Measurements from ENCODE around the gene TTLL11. TPM values are rescaled to one million over a fixed set of nuclear protein-coding genes. Genes with fewer than 3 reads are reported as not detected.

The TTLL11 gene
- total RNA-seq, 2 donors from 2014 or later = 6.2 to 7.7 TPM

DNA sequence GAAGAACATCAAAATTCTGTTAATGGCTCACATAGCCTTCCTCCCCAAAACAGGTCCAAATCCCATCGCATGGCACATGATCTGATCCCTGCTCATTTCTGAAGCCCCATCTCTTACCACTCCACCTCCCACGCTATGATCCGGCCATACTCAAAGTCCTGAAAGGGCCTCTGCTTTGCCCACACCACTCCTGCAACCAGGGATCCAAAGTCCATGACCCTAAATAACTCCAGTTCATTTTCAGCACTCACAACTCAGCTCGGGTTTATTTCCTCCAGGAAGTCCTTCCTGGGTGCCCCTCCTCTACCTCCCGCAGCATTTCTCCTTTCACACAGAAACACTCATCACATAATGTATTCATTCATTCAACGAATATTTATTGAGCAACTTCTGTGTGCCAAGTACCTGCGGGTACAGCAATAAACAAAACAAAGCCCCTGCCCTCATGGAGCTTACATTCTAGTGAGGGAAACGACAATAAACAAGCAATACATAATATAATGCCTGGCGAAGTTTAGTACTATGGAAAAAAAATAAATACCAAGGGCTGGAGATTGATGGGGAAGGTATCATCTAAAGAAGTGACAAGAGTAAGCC, 2.7 kb downstream of the TTLL11 start:
- Mint-ChIP-seq H3K4me3 (peak overlapping the region; percentile 14), H3K4me1 (ENCODE audit: low read depth in 2 of 2) (peaks cover 36 to 40% of the 10 kb centered on the region in 2 donors)

DNA sequence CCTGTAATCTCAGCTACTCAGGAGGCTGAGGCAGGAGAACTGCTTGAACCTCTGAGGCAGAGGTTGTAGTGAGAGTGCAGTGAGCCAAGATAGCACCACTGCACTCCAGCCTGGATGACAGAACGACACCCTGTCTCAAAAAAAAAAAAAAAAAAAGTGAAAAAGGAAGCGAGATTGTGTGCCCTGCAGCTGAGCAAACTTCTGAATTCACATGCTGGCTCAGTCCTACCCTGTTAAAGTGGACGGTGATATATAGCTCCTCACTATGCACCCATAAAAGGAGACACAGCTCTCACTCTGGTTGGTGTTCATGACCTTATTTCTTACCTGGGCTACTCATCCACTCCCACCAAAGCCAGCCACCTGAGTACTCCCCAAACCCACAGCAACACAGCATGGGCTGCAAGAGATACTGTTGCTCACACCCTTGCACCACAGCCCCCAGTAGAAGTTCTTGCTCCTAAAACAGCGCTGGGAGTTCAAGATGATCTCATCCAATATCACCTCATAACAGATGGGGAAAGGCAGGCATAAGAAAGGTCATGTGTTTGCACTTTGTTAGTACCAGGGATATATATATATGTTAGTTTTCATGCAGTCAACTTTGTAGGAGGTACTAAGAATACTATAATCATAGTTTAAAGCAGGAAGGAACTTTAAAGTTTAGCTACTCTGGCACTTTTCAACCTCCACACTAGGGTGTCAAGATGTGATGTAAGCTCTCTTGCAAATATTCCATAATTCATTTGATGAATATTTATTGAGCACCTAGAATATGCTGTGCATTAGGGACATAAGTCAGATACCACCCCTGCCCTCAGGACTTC, 4.0 kb downstream of the TTLL11 start:
- H3K9me3 Mint-ChIP-seq = no peaks in the 10 kb centered on the region

More for the DNA sequence above, 2.7 kb downstream of the TTLL11 start:
- no peak overlapping the region for H3K27ac Mint-ChIP-seq
- H3K27me3 Mint-ChIP-seq = peaks cover 0 to 5% of the 10 kb centered on the region in 2 donors
- H3K9me3 Mint-ChIP-seq = no peaks in the 10 kb centered on the region
- ATAC-seq = no peak
- DNase-seq (ENCODE audit: low spot score) = no peak
- H3K36me3 Mint-ChIP-seq = peaks cover 5% of the 10 kb centered on the region

DNA sequence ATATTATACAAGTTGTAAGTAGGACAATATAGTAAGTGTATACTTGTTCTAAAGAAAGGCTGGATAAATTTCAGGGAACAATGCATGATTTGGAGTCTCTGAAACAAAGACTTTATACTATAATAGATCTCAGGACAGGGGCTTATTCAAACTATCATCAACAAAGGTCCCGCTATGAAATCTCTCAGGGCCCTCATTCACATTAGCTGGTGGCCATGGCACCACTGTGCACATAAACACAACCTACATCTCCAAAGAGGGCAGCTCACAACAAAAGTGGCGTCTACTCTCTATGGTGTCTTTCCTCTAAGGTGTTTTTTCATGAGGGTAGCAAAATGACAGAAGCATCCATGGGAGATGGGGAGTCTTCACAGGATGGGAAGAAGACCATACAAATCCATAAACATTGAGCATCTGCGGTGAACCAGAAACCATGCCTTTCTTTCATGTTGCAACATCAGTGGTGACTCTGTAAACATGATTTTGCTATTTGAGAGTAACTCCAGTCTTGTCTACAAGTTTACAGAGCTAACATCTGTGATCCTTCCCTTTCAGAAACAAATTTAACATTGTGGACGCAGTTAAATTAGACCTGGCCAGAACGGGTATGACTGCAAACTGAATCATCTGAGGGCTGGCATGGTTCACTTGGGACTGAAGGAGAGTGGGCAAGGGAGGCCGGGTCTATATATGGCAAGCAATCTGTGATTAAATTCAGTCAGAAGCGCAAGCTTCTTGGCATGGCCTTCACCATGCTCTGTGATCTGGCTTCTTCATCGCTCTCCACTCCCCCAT, 5.5 kb downstream of the TTLL11 start:
- Mint-ChIP-seq H3K27ac (no peak overlapping the region), H3K4me1 (ENCODE audit: low read depth in 2 of 2) (peaks cover 25 to 38% of the 10 kb centered on the region in 2 donors), H3K27me3 (no peaks in the 10 kb centered on the region), H3K9me3 (no peaks in the 10 kb centered on the region), H3K4me3 (no peak overlapping the region), H3K36me3 (peaks cover 5% of the 10 kb centered on the region)
- DNase-seq (ENCODE audit: low spot score) (no peak), ATAC-seq (no peak)

More for the DNA sequence above, 4.0 kb downstream of the TTLL11 start:
- Mint-ChIP-seq H3K4me3 (no peak overlapping the region), H3K4me1 (ENCODE audit: low read depth in 2 of 2) (peaks cover 24 to 31% of the 10 kb centered on the region in 2 donors), H3K27ac (no peak overlapping the region), H3K36me3 (peaks cover 5% of the 10 kb centered on the region), H3K27me3 (peaks cover 0 to 1% of the 10 kb centered on the region in 2 donors)
- no peak for ATAC-seq
- DNase-seq (ENCODE audit: low spot score) = no peak

DNA sequence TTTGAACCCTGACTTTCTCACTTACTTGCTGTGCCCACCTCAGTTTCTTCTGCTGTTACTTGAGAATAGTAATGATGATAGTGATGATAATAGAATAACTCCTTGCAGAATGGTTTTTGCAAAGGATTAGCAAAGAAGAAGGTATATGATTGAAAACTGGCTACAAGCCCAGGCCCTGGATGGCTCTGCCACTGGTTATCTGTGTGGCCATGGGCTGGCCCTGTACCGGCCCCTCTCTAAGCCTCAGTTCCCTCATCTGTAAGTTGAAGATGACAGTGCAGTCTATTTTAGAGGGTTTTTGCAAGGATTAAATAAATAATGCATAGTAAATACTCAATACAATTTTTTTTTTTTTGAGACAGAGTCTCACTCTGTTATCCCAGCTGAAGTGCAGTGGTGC, 6.2 kb downstream of the TTLL11 start:
- Mint-ChIP-seq H3K27ac (no peak overlapping the region), H3K27me3 (no peaks in the 10 kb centered on the region), H3K4me1 (ENCODE audit: low read depth in 2 of 2) (peaks cover 20 to 33% of the 10 kb centered on the region in 2 donors), H3K9me3 (no peaks in the 10 kb centered on the region), H3K36me3 (peaks cover 1% of the 10 kb centered on the region), H3K4me3 (no peak overlapping the region)
- DNase-seq (ENCODE audit: low spot score) (no peak), ATAC-seq (no peak)

DNA sequence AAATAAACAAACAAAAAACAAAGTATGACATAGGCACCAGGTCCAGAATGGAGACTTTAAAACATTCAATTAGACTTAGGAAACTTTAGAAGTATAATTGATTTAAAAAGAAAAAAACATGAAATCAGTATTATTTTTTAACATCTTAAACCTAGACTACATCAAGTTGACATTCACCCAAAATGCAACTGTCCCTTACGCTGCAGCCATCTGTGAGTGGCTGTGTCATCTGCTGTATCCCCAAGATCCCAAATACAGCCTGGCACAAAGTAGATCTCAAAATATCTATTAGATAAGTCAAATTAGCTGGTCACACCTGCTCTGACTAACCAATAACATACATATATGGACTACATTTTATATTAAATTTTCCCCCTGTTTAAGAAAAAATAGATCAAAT, 7.8 kb downstream of the TTLL11 start:
- no peak overlapping the region for H3K4me3 Mint-ChIP-seq
- no peak overlapping the region for H3K27ac Mint-ChIP-seq
- peaks cover 11 to 20% of the 10 kb centered on the region in 2 donors for H3K4me1 Mint-ChIP-seq (ENCODE audit: low read depth in 2 of 2)
- DNase-seq (ENCODE audit: low spot score) (no peak), ATAC-seq (no peak)
- H3K36me3 Mint-ChIP-seq = no peaks in the 10 kb centered on the region
- no peaks in the 10 kb centered on the region for H3K9me3 Mint-ChIP-seq
- H3K27me3 Mint-ChIP-seq = no peaks in the 10 kb centered on the region

DNA sequence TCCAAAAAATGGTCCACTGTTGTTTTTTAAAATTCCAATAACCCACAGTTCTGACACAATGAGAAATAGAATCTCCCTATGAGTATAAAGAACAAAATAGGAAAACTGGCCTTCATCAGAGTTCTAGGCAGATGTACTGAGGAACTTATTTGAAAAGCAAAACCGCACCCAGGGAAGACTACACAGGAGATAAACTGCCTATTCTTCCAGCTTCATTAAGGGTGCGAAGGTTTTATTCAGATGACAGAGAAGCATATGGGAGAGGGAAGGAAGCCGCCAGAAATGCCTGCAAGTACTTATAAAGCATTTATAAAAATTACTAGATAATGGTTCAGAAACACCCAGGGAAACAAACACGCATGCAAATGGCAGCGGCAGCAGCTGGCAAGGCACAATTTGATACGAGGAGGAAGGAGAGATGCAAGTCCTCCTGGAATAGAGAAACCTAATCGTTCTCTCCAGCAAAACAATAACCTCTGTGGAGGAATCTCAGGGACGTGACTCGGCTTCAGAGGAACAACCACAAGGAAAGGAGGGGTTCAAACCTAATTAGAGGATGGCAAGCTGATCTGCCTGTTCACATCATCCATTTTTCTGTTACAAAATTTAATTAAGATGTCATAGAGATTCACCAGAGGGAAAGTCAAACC, 9.0 kb downstream of the TTLL11 start:
- H3K4me1 Mint-ChIP-seq (ENCODE audit: low read depth in 2 of 2) = peaks cover 11 to 15% of the 10 kb centered on the region in 2 donors
- H3K4me3 Mint-ChIP-seq = no peak overlapping the region
- H3K27ac Mint-ChIP-seq = peak overlapping the region in 1 of 2 donors; percentile 31
- ATAC-seq (no peak), DNase-seq (ENCODE audit: low spot score) (no peak)
- no peaks in the 10 kb centered on the region for H3K27me3 Mint-ChIP-seq
- no peaks in the 10 kb centered on the region for H3K9me3 Mint-ChIP-seq
- no peaks in the 10 kb centered on the region for H3K36me3 Mint-ChIP-seq

DNA sequence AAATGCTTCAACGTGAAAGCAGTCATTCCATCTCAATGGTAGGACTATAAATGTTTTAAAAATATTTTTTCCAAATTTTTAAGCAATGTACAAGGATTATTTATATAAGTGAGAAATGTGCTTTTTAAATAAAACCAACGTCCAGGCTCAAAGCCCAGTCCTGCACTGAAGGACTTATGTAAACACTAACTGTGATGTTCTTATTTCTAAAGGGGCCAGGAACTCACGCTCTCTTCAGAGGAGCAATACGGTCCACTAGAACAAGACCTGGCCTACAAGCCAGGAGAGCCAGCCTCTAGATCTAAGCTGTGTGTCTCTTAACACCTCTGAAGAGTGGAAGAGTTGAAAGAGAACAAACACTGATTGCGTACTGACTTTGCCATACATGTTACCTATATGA, 12.1 kb downstream of the TTLL11 start:
- peaks cover 4 to 10% of the 10 kb centered on the region in 2 donors for H3K4me1 Mint-ChIP-seq (ENCODE audit: low read depth in 2 of 2)
- no peaks in the 10 kb centered on the region for H3K27me3 Mint-ChIP-seq
- H3K9me3 Mint-ChIP-seq = no peaks in the 10 kb centered on the region
- no peak overlapping the region for H3K4me3 Mint-ChIP-seq
- ATAC-seq (no peak), DNase-seq (ENCODE audit: low spot score) (no peak)
- no peak overlapping the region for H3K27ac Mint-ChIP-seq
- peaks cover 21% of the 10 kb centered on the region for H3K36me3 Mint-ChIP-seq

DNA sequence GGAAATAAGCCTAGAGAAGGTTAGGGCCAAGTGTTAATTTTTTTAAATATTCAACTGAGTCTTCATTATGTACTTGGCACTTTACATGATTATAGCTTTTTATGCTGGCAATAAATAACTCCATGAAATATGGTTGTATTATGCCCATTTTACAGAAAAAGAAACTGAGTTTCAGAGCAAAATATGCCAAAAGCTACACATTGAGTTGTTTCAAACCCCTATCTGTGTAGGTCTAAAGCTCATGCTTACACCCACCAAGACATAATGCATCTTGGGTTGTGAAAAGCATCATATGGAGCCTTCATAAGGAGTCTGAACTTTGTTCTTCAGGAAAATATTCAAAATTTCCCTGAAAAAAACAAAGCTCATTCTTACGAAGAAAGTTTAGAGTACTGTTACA, 14.6 kb downstream of the TTLL11 start:
- no peaks in the 10 kb centered on the region for H3K9me3 Mint-ChIP-seq
- peaks cover 21% of the 10 kb centered on the region for H3K36me3 Mint-ChIP-seq
- DNase-seq (ENCODE audit: low spot score) = no peak
- no peak for ATAC-seq
- peaks cover 5 to 7% of the 10 kb centered on the region in 2 donors for H3K4me1 Mint-ChIP-seq (ENCODE audit: low read depth in 2 of 2)
- H3K27me3 Mint-ChIP-seq = no peaks in the 10 kb centered on the region
- H3K27ac Mint-ChIP-seq = no peak overlapping the region
- H3K4me3 Mint-ChIP-seq = no peak overlapping the region

DNA sequence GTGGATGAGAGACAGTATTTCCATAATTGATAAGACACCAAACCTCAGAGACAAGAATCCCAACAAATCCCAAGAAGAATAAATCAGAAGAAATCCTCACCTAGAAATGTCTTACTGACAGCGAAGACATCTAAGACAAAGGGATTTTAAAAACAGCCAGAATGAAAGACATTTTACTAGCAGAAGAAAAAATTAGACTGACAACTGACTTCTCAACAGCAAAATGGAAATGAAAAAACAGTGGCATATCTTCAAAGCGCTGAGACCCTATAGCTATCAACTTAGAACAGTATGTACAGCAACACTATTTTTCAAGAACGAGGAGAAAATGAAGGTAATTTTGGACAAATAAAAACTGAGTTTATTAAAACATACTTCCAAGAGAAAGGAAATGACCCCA, 16.3 kb downstream of the TTLL11 start:
- DNase-seq (ENCODE audit: low spot score) = no peak
- peaks cover 0 to 5% of the 10 kb centered on the region in 2 donors for H3K4me1 Mint-ChIP-seq (ENCODE audit: low read depth in 2 of 2)
- peaks cover 21% of the 10 kb centered on the region for H3K36me3 Mint-ChIP-seq
- H3K4me3 Mint-ChIP-seq = no peak overlapping the region
- no peak overlapping the region for H3K27ac Mint-ChIP-seq
- no peak for ATAC-seq
- H3K27me3 Mint-ChIP-seq = no peaks in the 10 kb centered on the region
- no peaks in the 10 kb centered on the region for H3K9me3 Mint-ChIP-seq

DNA sequence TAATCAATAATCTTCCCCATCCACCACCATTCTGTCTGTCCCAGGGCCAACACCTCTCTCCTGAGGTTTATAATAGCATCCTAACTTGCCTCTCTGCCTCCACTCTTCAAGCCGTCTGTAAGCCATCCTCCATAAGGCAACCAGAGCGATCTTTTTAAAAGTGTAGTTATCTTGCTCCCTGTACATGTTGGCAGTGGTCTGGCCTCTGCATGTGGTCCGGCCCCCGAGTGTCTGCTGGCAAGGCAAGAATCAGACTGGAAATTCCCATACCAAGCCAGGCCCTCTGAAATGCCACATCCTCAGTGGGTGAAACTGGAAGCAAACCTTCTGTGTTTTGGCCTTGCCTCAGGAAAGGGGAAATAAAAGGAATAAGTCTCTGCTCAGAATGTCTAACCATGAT, 17.0 kb downstream of the TTLL11 start:
- no peak for ATAC-seq
- Mint-ChIP-seq H3K4me3 (no peak overlapping the region), H3K27ac (no peak overlapping the region)

DNA sequence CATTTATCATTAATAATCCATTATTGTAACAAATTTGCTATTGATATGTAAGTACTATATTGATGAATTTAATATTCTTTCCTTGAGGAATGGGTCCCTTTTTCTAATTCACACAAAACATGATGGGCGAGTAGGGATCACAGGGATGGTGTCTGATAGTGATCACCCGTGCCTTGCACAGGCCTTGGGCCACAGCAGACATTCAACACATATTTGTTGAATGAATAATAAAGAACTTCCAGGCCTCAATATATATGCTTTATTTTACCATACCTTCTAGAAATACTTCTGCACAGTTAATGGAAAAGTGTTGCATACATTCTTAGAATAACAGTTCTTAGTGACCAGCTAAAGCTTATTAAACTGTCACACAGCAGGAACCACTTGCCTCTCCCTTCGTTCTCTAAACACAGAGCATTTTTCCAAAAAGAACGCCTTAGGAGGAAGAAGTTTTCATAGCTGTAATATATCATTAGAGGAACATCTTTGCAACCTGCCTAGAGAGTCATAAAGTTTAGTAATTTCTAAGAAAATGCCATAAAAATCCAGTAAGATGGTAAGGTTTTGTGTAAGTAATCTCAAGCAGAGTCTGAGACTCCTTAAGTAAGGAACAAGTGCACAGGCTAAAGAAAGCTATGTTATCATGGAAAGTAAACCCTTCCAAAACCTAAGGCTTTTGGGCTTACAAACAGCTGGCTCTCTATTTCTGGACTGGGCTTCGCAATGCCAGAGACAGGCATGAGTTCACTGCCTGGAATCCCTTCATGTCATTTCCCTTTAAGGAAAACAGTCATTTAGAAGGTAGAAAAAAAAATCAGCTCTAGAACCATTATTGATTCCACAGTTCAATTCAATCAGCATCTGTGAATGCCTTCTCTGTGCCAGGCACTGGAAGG, 17.7 kb downstream of the TTLL11 start:
- ATAC-seq = no peak
- H3K4me1 Mint-ChIP-seq (ENCODE audit: low read depth in 2 of 2) = peaks cover 0 to 5% of the 10 kb centered on the region in 2 donors
- H3K4me3 Mint-ChIP-seq = no peak overlapping the region
- H3K36me3 Mint-ChIP-seq = peaks cover 21% of the 10 kb centered on the region
- DNase-seq (ENCODE audit: low spot score) = no peak
- H3K27me3 Mint-ChIP-seq = no peaks in the 10 kb centered on the region
- no peak overlapping the region for H3K27ac Mint-ChIP-seq
- no peaks in the 10 kb centered on the region for H3K9me3 Mint-ChIP-seq

More for the DNA sequence above, 17.0 kb downstream of the TTLL11 start:
- Mint-ChIP-seq H3K4me1 (ENCODE audit: low read depth in 2 of 2) (peaks cover 0 to 5% of the 10 kb centered on the region in 2 donors), H3K27me3 (no peaks in the 10 kb centered on the region), H3K9me3 (no peaks in the 10 kb centered on the region), H3K36me3 (peaks cover 21% of the 10 kb centered on the region)
- no peak for DNase-seq (ENCODE audit: low spot score)

DNA sequence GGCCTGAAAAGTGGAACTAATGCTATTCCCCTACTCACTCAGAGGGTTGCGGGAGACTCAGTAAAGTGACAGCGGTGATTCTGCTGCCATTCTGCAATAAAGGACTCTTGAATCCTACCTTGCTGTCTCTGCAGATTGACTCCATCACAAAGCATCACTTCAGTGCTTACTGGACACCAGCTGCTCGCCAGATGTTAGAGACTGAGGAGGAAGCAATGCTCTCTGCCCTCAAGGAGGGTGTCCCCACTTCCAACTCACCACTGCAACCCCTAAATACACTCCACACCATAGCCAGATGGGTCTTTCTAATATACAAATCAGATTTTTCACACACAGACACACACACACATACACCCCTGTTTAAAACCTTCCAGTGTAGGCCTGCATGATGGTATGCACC, 21.4 kb downstream of the TTLL11 start:
- H3K4me1 Mint-ChIP-seq (ENCODE audit: low read depth in 2 of 2) = peaks cover 6 to 10% of the 10 kb centered on the region in 2 donors
- H3K9me3 Mint-ChIP-seq = no peaks in the 10 kb centered on the region
- ATAC-seq (no peak), DNase-seq (ENCODE audit: low spot score) (no peak)
- peaks cover 5% of the 10 kb centered on the region for H3K36me3 Mint-ChIP-seq
- H3K27me3 Mint-ChIP-seq = no peaks in the 10 kb centered on the region
- H3K4me3 Mint-ChIP-seq = no peak overlapping the region
- no peak overlapping the region for H3K27ac Mint-ChIP-seq

Data from natural killer cell treated with Interleukin-12 subunit alpha and Interleukin-12 subunit beta and Interleukin-15 and Interleukin-18, amount 100 ng/mL, for 72 hours (primary cell).